CD14-positive monocyte (primary cell): Measurements from ENCODE around the gene CREB3L4. TPM values are rescaled to one million over a fixed set of nuclear protein-coding genes. Genes with fewer than 3 reads are reported as not detected.

Source experiments
- DNase-seq, 3 donors: peaks; one replicate each; pipeline ENCODE4 v3.0.0-alpha.2; 2011 to 2022
- H2AFZ ChIP-seq: 2 replicates; pipeline ENCODE4 v1.6.0; 2012; ENCODE audit warnings: mild to moderate bottlenecking, low read depth, low read length, inconsistent platforms; ENCODE audit not compliant: insufficient read depth, poor library complexity, severe bottlenecking
- H3K27ac ChIP-seq, 2 donors: 1 replicate in 1 of 2; 2 replicates in 1 of 2; pipeline ENCODE4 v1.5.1; 2012 to 2013; ENCODE audit warnings: low read length in 2 of 2, control low read depth in 1 of 2, inconsistent platforms in 1 of 2, low read depth in 1 of 2, mild to moderate bottlenecking in 1 of 2
- H3K27me3 ChIP-seq, 2 donors: one replicate each; pipeline versions ENCODE4 v1.6.0 to v1.6.1; 2011 to 2013; ENCODE audit warnings: low read length in 2 of 2; ENCODE audit not compliant: control insufficient read depth in 2 of 2, insufficient read depth in 2 of 2
- H3K36me3 ChIP-seq, 2 donors: replicated peaks in 1 of 2; 1 replicate in 1 of 2; 2 replicates in 1 of 2; pipeline versions ENCODE4 v1.5.1 to v1.6.1; 2012 to 2013; ENCODE audit warnings: low read length in 2 of 2, control low read depth in 1 of 2, inconsistent platforms in 1 of 2, mild to moderate bottlenecking in 1 of 2; ENCODE audit not compliant: insufficient read depth in 2 of 2, control insufficient read depth in 1 of 2
- H3K4me1 ChIP-seq, 2 donors: 1 replicate in 1 of 2; 2 replicates in 1 of 2; pipeline versions ENCODE4 v1.5.1 to v1.6.1; 2012 to 2013; ENCODE audit warnings: low read length in 2 of 2, control low read depth in 1 of 2, inconsistent platforms in 1 of 2, mild to moderate bottlenecking in 1 of 2, moderate library complexity in 1 of 2; ENCODE audit not compliant: insufficient read depth in 2 of 2, control insufficient read depth in 1 of 2
- H3K4me2 ChIP-seq: replicated peaks from 2 replicates; pipeline ENCODE3; 2012; ENCODE audit warnings: low read length, moderate library complexity, mild to moderate bottlenecking; ENCODE audit not compliant: poor library complexity, severe bottlenecking; ENCODE audit errors: extremely low read depth
- H3K4me3 ChIP-seq, 3 experiments: fragments of 200-600 bp in 1 of 3; sonication (generic) in 1 of 3; replicated peaks in 1 of 3; 1 replicate in 2 of 3; 2 replicates in 1 of 3; pipeline ENCODE4 v1.5.1; 2011 to 2013; ENCODE audit warnings: low read length in 3 of 3, mild to moderate bottlenecking in 3 of 3, control low read depth in 2 of 3, low read depth in 2 of 3, inconsistent platforms in 1 of 3, moderate library complexity in 1 of 3
- H3K79me2 ChIP-seq: 2 replicates; pipeline ENCODE4 v1.6.0; 2012; ENCODE audit warnings: mild to moderate bottlenecking, control low read depth, inconsistent platforms, low read length, moderate library complexity; ENCODE audit not compliant: insufficient read depth
- H3K9ac ChIP-seq: 2 replicates; pipeline ENCODE4 v1.6.0; 2017; ENCODE audit warnings: low read length, mild to moderate bottlenecking; ENCODE audit not compliant: insufficient read depth, poor library complexity, severe bottlenecking
- H3K9me3 ChIP-seq, 2 donors: replicated peaks in 1 of 2; 1 replicate in 1 of 2; 2 replicates in 1 of 2; pipeline versions ENCODE4 v1.5.1 to v1.6.1; 2012 to 2013; ENCODE audit warnings: low read length in 2 of 2, control low read depth in 1 of 2; ENCODE audit not compliant: control insufficient read depth in 1 of 2, insufficient read depth in 1 of 2
- H4K20me1 ChIP-seq: 2 replicates; pipeline ENCODE4 v1.6.0; 2012; ENCODE audit warnings: mild to moderate bottlenecking, low read length, control low read depth, moderate library complexity; ENCODE audit not compliant: insufficient read depth
- H3K27ac Mint-ChIP-seq, 7 donors: one replicate each; pipeline ENCODE4 v1.8.0; 2020; ENCODE audit warnings: mild to moderate bottlenecking in 7 of 7, mixed read lengths in 7 of 7, moderate library complexity in 6 of 7, inconsistent platforms in 2 of 7
- H3K27me3 Mint-ChIP-seq, 3 donors: one replicate each; pipeline ENCODE4 v1.8.0; 2021 to 2022; ENCODE audit warnings: low read depth in 3 of 3, mild to moderate bottlenecking in 3 of 3, mixed read lengths in 3 of 3, moderate library complexity in 3 of 3, inconsistent platforms in 1 of 3
- H3K36me3 Mint-ChIP-seq, 2 donors: one replicate each; pipeline ENCODE4 v1.8.0; 2020; ENCODE audit warnings: mixed read lengths in 2 of 2, inconsistent platforms in 1 of 2, mild to moderate bottlenecking in 1 of 2
- H3K4me1 Mint-ChIP-seq: one replicate; pipeline ENCODE4 v1.8.0; 2020; ENCODE audit warnings: mild to moderate bottlenecking, mixed read lengths
- H3K4me3 Mint-ChIP-seq, 2 donors: one replicate each; pipeline ENCODE4 v1.8.0; 2020; ENCODE audit warnings: mild to moderate bottlenecking in 2 of 2, mixed read lengths in 2 of 2, moderate library complexity in 1 of 2
- H3K9me3 Mint-ChIP-seq, 7 donors: one replicate each; pipeline ENCODE4 v1.8.0; 2020 to 2022; ENCODE audit warnings: mixed read lengths in 7 of 7, mild to moderate bottlenecking in 6 of 7, moderate library complexity in 6 of 7, inconsistent platforms in 2 of 7
- CTCF ChIP-seq: fragments of 200-600 bp; IDR thresholded peaks from one replicate; pipeline ENCODE4 v1.8.0; 2022; ENCODE audit warnings: antibody characterized with exemption, mild to moderate bottlenecking
- WGBS: methylation state at CpG from one replicate; pipeline ENCODE4 v1.1.5; 2013; ENCODE audit warnings: missing lambda C conversion rate; ENCODE audit not compliant: insufficient coverage; 5-methylcytosine and 5-hydroxymethylcytosine counted together
- intact Hi-C, 2 donors: fragments of 100-400 bp; cut with micrococcal nuclease; formaldehyde crosslinking; loops; one replicate each; pipeline versions ENCODE4 v1.15.0 to v1.15.1; 2023
- polyA plus RNA-seq, 3 donors: library from polyadenylated mRNA; depleted of rRNA in 1 of 3; unstranded in 2 of 3; stranded (reverse) in 1 of 3; fragments of 300-500 nt in 2 of 3; fragments of >200 nt in 1 of 3; fragmentation: Illumina TruSeq in 2 of 3; gene quantifications; 1 replicate in 2 of 3; 2 replicates in 1 of 3; pipeline ENCODE4 v1.2.3, GENCODE V29; 2012 to 2021

The CREB3L4 gene
- polyA plus RNA-seq, 3 donors, result 5.0 to 7.6 (median 6.8) TPM

- no peaks in the 10 kb centered on the region for H3K9me3 ChIP-seq
- under 1% methylated on average over 72 of the region's 75 CpGs for WGBS
- Mint-ChIP-seq H3K9me3 (peaks cover 0 to 4% (median 0%) of the 10 kb centered on the region in 7 donors), H3K27me3 (peaks cover 0 to 1% (median 0%) of the 10 kb centered on the region in 3 donors), H3K27ac (peak within 1 kb of the TSS; percentile 92 to 98 (median 94)), H3K36me3 (peaks cover 32 to 50% of the 10 kb centered on the region in 2 donors), H3K4me1 (peaks cover 61% of the 10 kb centered on the region), H3K4me3 (peak within 1 kb of the TSS; percentile 98)
- H3K27me3 ChIP-seq, result no peaks in the 10 kb centered on the region
- peak within 1 kb of the TSS; percentile 98 for H3K4me2 ChIP-seq
- H4K20me1 ChIP-seq, result peaks cover 61% of the 10 kb centered on the region
- peaks cover 84% of the 10 kb centered on the region for H3K79me2 ChIP-seq
- H3K27ac ChIP-seq, result peak within 1 kb of the TSS; percentile 57 to 87
- peak; percentile 94 to 96 (median 96) for DNase-seq
- H3K4me1 ChIP-seq, result peaks cover 51 to 63% of the 10 kb centered on the region in 2 donors
- TF ChIP-seq CTCF, result no peak
- peaks cover 27 to 46% of the 10 kb centered on the region in 2 donors for H3K36me3 ChIP-seq
- peak within 1 kb of the TSS; percentile 68 for H2AFZ ChIP-seq
- H3K4me3 ChIP-seq, result peak within 1 kb of the TSS; percentile 84 to 97 (median 89)
- peak within 1 kb of the TSS; percentile 76 for H3K9ac ChIP-seq
- intact Hi-C loops, result loop anchor here in 1 of 2 donors (5.0 kb wide), 1 partner anchor 36 kb away; the partner anchor contains the start of gene GATAD2B
These were observed 9.4 kb upstream of the CREB3L4 start, which contains the start of gene CRTC2 for GRCh38 chr1:153958111-153958960. CRTC2 (minus strand) TSS chr1:153958612; CDS start chr1:153958497, 115 bp downstream.

GRCh38 chr1:153958961-153959260 is 8.8 kb upstream of the CREB3L4 start:
- Mint-ChIP-seq H3K27me3 (peaks cover 0 to 1% (median 0%) of the 10 kb centered on the region in 3 donors), H3K9me3 (peaks cover 0 to 4% (median 0%) of the 10 kb centered on the region in 7 donors), H3K27ac (peak overlapping the region; percentile 92 to 98 (median 94)), H3K4me3 (peak overlapping the region; percentile 98), H3K36me3 (peaks cover 27 to 44% of the 10 kb centered on the region in 2 donors), H3K4me1 (peaks cover 61% of the 10 kb centered on the region)
- Histone ChIP-seq H3K27ac (peak overlapping the region; percentile 7 to 87), H3K4me2 (peak overlapping the region; percentile 98), H3K4me3 (peak overlapping the region in 1 of 3 experiments; percentile 97), H4K20me1 (peaks cover 55% of the 10 kb centered on the region), H3K27me3 (no peaks in the 10 kb centered on the region), H3K4me1 (peaks cover 54 to 69% of the 10 kb centered on the region in 2 donors), H2AFZ (no peak overlapping the region), H3K36me3 (peaks cover 21 to 40% of the 10 kb centered on the region in 2 donors), H3K9me3 (no peaks in the 10 kb centered on the region), H3K9ac (no peak overlapping the region), H3K79me2 (peaks cover 84% of the 10 kb centered on the region)
- intact Hi-C loops, result loop anchor here in 1 of 2 donors (5.0 kb wide), 1 partner anchor 37 kb away; the partner anchor contains the start of gene GATAD2B
- no CpG with 5 or more reads among the region's 4 CpGs for WGBS
- no peak for DNase-seq
- no peak for TF ChIP-seq CTCF
